HG03457 (cell line): ENCODE results near the gene CCDC187.
"Not testable (repeated sequence)": the region's sequence is repeated elsewhere in the genome, so short reads cannot be mapped to it uniquely, and the experiment has no call there.

ENCODE experiments used
- ATAC-seq: cut with Tn5 transposase; IDR thresholded peaks from one replicate; pipeline ENCODE4 v1.9.1; 2021; ENCODE audit warnings: moderate number of reproducible peaks; ENCODE audit not compliant: unreplicated experiment

CCDC187 gene

DNA sequence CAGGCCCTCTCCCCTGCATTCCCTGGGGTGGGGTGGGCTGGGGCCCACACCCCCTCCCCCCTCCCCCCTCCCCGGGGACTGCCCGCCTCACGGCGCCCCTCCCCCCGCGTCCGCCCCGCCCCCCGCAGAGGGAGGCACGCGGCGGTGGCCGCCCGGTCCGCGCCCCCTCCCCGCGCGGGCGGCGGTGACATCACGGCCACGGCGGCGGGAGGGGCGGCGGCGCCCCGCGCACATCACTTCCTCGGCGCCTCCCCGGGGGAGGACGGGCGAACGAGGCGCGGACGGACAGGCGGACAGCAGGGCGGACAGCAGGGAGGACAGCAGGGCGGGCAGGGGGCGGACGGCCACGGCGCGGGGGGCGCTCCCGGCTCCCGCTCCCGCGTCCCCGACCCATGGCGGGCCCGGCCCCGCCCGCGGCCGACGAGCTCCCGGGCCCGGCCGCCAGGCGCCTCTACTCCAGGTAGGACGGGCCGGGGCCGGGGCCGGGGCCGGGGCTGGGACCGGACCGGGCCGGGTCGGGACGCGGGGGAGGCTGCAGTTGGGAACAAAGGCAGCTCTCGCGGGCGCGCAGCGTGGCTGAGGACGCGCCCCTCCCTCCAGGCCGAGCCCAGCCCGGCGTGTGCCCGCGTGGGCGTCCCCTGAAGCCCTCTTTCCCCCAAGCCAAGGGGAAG lies 23.5 kb upstream of the CCDC187 start, which contains the start of gene GPSM1:
GPSM1 (plus strand) TSS at position 236 of the 671 bp plus-strand sequence; CDS start at position 393, 157 bp downstream.
- ATAC-seq: no peak

DNA sequence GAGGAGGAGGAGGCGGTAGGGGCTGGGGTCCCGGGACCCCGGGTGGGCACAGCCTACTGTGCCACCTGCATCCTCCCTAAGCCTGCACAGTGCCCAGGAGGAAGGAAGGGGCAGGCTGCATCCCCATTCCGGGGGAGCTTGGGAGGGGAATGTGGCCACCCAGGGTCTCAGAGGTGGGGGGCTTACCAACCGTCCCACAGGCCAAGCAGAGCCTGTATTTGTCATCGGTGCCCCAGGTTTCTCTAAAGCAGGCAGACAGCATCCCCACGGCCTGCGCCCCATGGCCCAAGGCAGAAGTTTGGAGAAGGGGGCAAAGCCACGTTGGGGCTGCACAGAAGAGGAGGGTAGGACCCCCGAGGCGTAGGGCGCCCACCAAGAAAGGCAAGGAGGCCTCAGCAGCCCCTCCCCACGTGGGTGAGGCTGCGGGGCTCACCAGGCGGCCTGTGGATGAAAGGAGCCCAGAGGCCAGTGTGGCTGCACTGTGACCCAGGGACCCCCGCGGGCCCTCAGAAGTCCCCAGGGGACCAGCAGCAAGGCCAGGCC lies 22.9 kb upstream of the CCDC187 start:
- no peak for ATAC-seq

DNA sequence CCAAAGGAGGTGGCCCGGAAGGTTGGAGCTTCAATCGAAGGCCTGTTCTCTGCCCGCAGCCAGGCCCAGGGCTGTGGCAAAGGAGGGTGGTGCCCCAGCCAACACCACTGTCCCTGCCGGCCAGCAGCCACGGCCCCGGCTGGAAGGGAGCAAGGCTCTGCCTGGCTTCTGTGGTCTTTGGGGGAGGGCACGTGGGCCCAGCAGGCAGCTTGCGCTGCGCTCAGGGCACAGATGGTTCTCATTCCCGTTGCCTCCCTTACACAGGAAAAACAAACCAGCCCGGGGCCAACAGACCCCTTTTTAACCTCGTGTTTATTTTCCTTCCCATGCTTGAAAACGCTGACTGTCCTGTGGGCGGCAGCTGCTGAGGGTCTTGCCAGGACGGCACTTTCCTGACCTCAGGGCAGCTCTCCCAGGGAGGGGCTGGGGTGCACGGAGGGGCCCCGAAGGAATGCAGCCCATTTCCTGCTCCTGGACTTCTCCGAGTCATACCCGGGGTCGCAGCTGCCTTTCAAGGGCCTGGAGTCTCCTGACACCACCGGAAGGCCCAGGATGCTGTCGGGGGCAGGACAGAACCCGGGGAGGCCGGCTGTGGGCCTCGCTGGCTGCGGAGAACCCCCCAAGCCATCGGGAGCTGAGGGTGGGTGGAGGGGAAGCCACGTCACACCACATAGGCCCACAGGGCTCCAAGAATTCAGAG lies 22.3 kb upstream of the CCDC187 start:
- ATAC-seq: no peak

DNA sequence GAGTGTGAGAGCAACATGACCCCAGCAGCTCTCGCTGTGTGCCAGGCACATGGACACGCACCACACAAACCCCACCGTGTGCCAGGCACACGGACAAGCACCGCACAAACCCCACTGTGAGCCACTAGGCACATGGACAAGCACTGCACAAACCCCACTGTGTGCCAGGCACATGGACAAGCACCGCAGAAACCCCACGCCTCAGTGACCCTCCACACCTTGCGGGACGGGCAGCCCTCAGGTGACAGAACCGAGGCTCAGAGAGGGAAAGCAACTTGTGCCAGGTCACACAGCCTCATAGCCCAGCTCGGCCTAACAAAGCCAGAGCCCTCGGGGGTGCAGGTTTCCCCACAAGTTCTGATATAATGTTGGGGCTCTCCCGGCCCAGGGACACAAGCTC lies 21.5 kb upstream of the CCDC187 start:
- ATAC-seq: no peak

DNA sequence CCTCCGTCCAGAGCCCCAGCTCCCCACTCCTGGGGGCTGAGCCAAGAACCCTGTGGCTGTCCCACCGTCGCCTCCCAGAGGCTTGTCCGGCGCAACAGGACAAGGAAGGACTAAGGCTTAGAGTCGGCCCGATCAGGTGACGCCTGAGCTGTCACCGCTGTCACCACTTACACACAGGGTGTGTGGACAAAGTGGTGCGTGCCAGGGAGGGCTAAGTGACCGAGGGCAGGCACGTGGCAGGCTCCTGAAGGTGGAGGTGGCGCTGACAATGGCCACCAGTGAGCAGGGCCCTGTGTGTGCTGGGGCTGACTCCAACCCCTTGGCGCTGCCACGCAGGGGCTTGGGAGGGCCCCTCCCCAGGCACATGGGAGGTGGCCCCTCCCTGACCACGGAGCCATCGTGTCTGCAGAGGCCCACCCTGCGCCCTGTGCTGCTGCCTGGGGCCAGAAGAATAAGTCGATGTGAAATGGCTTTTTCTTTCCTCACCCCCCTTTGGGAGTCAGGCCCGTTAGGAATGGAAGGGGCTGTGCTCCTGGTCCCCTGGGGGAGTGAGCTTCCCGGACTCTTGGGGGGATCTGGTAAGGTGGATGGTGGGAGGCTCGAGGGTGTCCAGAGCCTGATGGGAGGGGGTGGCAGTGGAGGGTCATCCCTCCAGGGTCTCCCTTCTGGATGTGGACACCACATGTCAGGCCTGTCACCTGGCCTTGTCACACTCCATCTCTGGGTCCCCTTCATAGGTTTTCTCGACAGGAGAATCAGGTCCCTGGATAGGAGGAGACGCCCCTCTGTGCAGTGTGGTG lies 20.8 kb upstream of the CCDC187 start:
- no peak for ATAC-seq

DNA sequence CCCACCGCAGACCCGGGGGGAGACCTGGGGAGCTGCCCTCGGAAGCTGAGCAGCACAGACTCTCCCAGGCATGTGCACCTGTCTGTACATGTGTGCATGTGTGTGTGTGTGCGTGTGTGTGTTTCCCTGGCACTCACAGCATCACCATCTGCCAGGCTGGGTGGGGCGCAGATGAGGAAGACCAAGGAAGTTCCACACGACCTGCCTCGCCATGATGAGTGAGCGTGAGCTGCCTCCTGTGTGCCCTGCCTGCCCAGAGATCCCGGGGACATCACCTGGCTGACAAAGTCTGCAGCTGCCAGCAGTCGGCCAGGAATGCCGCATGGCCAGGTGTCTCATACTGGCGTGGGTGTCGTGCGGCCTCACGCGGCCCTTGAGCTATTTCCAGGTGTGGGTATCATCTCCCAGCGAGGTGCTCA lies 19.5 kb upstream of the CCDC187 start:
- ATAC-seq: no peak

DNA sequence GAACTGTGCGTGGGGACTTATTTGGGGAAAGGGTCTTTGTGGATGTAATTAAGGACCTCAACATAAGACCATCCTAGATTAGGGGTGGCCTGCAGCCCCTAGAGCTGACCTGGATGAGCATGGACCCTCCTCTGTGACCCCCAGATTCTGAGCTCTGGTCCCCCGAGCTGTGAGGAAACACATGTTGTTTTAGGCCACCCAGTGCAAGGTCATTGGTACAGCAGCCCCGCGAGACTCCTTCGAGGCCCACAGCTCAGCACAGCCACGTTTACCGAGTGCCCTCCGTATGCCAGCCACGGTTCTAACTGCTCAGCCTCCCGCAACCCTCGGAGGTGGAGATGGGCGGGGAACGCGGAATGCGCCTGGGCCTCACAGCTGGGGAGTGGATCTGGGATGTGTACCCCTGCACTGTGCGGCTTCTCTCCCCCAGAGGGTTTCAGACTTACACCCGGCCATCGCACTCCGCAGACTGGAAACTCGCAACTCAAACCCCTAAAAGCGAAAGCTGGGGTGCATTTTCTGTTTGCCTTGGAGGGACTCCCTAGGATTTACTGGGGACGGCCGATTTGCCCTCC lies 18.9 kb upstream of the CCDC187 start:
- ATAC-seq: no peak

DNA sequence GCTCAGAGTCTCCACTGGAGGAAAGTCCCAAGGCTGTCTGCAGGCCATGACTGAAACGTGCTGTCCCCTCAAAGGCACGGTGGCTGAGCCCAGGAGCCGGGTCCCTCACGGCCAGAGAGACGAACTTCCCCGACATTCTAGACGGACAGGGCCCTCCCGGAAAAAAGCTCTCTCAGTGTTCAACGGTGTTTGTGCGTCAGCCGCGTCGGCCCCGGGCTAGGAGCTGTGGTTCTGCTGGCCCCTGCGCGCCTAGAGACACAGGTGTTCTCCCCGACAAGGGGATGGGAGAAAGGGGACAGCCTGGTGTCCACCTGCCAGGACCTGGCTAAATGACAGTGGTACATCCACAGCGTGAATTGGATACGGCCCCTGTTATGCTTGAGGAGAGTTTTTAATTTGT lies 17.7 kb upstream of the CCDC187 start:
- ATAC-seq: no peak

DNA sequence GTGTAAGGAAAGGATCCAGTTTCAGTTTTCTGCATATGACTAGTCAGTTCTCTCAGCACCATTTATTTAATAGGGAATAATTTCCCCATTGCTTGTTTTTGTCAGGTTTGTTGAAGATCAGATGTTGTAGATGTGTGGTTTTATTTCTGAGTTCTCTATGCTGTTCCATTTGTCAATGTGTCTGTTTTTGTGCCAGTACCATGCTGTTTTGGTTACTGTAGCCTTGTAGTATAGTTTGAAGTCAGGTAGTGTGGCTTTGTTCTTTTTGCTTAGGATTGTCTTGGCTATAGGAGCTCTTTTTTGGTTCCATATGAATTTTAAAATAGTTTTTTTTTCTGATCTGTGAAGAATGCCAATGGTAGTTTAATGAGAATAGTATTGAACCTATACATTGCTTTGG lies 17.1 kb upstream of the CCDC187 start:
- not testable (repeated sequence) for ATAC-seq

DNA sequence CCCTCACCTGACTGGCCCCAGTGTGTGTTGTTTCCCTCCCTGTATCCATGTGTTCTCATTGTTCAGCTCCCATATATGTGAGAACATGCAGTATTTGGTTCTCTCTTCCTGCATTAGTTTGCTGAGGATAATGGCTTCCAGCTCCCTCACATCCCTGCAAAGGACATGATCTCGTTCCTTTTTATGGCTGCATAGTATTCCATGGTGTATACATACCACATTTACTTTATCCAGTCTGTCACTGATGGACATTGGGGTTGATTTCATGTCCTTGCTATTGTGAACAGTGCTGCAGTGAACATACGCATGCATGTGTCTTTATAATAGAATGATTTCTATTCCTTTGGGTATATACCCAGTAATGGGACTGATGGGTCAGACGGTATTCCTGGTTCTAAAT lies 16.1 kb upstream of the CCDC187 start:
- not testable (repeated sequence) for ATAC-seq

DNA sequence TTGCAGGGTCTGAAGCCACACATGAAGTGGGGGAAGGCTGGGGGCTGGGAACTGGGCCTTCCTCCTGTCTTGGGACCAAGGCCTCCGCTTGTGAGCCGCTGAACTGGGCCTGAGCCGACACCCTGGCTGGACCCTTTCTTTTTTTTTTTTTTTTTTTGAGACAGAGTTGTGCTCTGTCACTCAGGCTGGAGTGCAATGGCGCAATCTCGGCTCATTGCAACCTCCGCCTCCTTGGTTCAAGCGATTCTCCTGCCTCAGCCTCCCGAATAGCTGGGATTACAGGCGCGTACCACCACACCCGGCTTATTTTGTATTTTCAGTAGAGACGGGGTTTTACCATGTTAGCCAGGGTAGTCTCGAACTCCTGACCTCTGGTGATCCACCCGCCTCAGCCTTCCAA lies 15.3 kb upstream of the CCDC187 start:
- ATAC-seq: not testable (repeated sequence)

DNA sequence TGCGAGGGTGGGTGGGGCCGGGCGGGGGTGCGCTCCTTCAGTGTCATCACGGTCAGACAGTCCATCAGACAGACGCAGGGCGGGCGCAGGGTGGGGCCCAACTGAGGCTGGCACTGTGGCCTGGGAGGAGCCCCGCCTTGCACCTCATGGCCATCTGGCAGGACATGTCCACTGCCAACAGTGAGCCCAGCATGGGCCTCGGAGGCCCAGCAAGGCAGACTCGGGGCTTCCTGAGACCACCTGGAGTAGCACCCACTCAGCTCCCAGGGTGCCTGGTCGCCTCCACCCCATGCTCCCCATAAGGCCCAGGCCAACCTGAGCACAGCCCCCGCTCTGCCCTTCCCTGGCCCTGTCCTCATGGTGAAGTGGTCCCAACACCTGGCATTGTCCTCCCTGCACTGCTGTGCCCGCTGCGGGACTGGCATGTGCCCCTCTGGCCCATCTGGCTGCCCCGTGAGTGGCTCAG lies 14.9 kb upstream of the CCDC187 start:
- no peak for ATAC-seq

DNA sequence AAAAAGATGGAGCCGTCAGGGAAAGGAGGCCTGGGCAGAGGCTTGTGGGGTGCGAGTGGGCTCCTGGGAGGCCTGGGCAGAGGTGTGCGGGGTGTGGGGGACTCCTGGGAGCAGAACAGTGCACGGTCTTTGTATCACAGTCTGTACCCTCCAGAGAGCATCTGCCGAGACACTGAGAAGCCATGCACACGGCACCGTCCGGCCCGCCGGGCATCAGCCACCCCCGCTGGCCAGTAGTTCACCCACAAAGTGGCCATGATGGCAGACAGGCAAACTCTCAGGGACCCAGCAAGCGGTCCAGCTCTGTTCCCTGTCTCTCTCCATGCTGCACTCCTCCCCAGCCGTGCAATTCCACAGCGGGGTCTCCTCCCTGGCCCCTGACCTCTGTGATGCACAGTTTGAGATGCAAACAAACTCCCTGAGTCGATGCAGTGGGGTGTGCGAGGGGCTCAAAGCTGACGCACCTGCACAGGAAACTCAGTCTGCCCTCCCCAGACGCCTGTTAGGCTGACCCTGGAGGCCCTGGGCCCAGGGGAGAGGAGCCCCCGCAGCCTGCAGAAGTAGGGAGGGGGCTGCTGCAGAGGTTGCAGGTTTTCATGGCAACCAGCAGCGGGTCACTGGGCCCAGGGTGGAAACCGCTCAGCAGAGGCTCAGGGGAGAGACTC lies 14.3 kb upstream of the CCDC187 start:
- ATAC-seq: no peak

DNA sequence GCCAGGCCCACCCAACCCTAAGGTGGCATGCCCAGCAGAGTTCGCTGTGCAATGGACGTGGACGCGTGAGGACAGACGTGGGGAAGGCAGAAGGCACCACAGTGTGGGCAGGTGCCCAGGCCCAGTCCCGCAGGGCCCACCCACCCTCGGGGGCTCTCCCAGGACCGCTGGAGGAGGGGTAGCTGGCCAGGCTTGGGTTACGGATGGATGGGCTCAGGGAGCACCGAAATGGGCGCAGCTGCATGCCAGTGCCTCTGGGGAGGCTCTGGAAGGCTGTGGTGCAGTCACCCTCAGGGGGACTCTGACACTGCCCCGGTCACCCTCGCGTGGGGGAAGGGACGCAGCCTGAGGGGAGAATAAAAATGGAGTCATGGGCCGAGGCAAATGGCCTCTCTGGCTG lies 13.8 kb upstream of the CCDC187 start:
- no peak for ATAC-seq

DNA sequence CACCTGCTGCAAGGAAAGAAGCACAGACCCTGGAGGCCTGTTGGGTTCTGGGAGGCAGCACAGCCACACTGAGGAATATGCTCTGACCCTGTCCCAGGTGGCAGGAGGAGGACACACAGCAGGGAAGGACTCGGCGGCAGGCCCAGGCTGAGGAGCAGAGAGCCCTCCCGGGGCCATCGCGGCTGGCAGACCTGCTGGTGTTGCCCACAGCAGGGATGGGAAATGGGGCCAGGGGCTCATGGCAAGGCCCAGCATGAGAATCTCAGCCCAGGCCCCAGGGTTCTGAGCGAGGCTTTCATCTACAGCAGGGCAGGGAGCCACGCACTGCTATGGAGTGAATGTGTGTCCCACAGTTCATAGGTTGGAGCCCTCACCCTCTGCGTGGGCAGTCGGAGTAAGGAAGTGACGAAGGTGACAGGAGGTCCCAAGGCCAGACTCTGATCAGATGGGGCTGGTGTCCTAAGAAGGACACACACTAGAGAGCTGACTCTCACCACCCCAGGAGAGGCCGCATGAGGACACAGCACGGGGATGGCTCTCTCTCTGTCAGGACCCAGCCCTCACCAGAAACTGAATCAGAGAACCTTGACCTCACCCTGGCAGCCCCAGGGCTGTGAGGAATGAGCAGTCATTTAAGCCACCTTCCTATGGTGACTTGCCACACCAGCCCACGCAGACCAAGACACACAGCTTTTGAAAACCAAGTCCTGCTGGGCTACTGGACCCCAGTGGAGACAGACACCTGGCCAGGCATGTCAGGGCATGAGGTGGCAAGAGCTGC lies 13.2 kb upstream of the CCDC187 start:
- no peak for ATAC-seq

DNA sequence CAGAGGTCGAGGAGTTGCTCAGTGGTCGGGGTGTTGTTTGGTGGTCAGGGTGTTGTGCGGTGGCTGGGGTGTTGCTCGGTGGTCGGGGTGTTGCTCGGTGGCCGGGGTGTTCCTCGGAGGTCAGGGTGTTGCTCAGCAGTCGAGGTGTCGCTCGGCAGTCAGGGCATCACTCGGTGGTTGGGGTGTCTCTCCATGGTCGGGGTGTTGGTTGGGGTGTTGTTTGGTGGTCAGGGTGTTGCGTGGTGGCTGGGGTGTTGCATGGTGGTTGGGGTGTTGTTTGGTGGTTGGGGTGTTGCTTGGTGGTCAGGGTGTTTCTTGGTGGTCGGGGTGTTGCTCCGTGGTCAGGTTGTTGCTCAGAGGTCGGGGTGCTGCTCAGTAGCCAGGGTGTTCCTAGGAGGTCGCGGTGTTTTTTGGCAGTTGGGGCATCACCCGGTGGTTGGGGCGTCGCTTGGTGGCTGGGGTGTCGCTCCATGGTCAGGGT lies 12.4 kb upstream of the CCDC187 start:
- no peak for ATAC-seq

DNA sequence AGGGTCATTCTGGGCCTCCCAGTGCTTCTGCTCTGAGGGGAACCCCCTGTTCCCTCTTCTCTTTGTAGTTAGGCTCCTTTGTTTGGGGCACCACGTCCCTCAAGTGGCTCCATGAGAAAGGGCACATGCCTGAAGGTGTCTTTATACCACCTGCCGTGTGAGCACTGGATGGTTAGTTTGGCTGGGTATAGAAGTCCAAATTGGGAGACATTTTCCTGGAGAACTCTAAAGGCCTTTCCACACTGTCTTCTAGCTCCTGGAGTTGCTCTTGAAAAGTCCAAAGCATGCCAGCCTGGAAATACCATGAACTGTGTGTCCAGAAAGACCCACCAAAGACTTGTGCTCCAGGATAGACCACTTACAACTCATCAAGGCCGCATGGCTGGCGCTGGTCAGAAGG lies 11.1 kb upstream of the CCDC187 start:
- ATAC-seq: no peak

DNA sequence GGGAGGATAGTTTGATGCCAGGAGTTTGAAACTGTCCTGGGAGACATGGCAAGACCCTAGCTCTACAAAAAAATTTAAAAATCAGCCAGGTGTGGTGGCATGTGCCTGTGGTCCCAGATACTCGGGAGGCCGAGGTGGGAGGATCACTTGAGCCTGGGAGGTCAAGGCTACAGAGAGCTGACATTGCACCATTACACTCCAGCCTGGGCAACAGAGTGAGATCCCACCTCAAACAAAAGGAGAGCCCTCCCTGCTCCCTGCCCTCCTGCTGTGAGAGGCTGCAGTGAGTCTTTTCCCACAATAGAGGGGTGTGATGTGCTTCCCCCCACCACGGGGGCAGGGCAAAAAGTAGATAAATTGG lies 10.1 kb upstream of the CCDC187 start:
- ATAC-seq: no peak
